Omental fat pad (tissue), 4 donors: Measurements from ENCODE around the gene CFAP73. TPM values are rescaled to one million over a fixed set of nuclear protein-coding genes. Genes with fewer than 3 reads are reported as not detected.

ENCODE experiments used
- ATAC-seq: fragments of 150-250 bp; one replicate; pipeline ENCODE4 v1.9.1; 2016; ENCODE audit warnings: mild to moderate bottlenecking, moderate library complexity; ENCODE audit not compliant: low FRiP score
- DNase-seq: peaks from one replicate; pipeline ENCODE4 v3.0.0-alpha.2; 2019; ENCODE audit warnings: low spot score
- total RNA-seq, 4 donors: library from RNA; depleted of rRNA; stranded (reverse); fragments of >200 nt; gene quantifications; one replicate each; pipeline ENCODE4 v1.1.0, GENCODE V29; 2016
- TF ChIP-seq, protein P1 (sequence below), 3 donors: fragments of 450-650 bp; IDR thresholded peaks; one replicate each; pipeline ENCODE4 v1.5.1; 2016 to 2017; ENCODE audit warnings: antibody characterized with exemption in 3 of 3, mild to moderate bottlenecking in 3 of 3, moderate library complexity in 2 of 3

The CFAP73 gene
- total RNA-seq, 4 donors from 2014 or later, result not detected

GRCh38 chr12:113119980-113120669 is 29.4 kb upstream of the CFAP73 start:
- no peak for DNase-seq
- TF ChIP-seq, protein P1, sequence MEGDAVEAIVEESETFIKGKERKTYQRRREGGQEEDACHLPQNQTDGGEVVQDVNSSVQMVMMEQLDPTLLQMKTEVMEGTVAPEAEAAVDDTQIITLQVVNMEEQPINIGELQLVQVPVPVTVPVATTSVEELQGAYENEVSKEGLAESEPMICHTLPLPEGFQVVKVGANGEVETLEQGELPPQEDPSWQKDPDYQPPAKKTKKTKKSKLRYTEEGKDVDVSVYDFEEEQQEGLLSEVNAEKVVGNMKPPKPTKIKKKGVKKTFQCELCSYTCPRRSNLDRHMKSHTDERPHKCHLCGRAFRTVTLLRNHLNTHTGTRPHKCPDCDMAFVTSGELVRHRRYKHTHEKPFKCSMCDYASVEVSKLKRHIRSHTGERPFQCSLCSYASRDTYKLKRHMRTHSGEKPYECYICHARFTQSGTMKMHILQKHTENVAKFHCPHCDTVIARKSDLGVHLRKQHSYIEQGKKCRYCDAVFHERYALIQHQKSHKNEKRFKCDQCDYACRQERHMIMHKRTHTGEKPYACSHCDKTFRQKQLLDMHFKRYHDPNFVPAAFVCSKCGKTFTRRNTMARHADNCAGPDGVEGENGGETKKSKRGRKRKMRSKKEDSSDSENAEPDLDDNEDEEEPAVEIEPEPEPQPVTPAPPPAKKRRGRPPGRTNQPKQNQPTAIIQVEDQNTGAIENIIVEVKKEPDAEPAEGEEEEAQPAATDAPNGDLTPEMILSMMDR (IDR thresholded peaks at IDR 0.05), result no peak
- ATAC-seq, result no peak

DNA sequence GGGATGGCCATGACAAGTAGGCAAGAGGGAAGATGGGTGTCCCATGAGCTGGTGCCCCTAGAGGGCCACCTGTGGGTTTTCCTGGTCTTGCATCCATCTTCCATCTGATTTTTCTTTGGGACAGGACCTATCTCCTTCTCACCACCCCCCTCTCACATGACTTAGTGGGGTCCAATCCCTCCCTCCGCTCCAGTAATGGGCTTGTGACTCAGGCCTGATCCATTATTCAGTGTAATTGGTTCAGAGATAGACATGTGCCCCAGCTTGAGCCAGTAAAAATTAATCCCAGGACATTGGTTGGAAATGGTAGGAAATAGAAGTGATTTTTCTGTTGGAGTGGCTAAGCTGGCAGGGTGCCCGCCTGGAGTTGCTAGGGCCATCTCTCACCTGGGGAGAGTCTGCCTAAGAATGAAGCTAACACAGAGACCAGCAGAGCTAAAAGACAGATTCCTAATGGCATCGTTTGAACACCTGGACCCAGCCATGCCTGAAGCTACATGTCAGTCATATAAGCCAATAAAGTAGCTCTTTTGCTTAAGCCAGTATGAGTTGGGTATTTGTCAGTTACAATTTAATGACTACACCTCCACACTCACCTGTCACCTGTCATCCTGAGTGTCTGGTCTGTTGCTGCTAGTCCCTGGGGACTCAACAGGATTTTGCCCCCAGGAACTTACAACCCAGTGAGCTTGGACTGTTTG is 28.7 kb upstream of the CFAP73 start:
- ATAC-seq, result no peak
- TF ChIP-seq, protein P1 (IDR thresholded peaks at IDR 0.05), result no peak
- no peak for DNase-seq

- ATAC-seq, result no peak
- TF ChIP-seq, protein P1 (IDR thresholded peaks at IDR 0.05), result no peak
- no peak for DNase-seq
Observed at GRCh38 chr12:113127791-113128199, 21.7 kb upstream of the CFAP73 start.

- ATAC-seq, result no peak
- DNase-seq, result no peak
- TF ChIP-seq, protein P1 (IDR thresholded peaks at IDR 0.05), result no peak
Observed at GRCh38 chr12:113128802-113129663, 20.5 kb upstream of the CFAP73 start.

DNA sequence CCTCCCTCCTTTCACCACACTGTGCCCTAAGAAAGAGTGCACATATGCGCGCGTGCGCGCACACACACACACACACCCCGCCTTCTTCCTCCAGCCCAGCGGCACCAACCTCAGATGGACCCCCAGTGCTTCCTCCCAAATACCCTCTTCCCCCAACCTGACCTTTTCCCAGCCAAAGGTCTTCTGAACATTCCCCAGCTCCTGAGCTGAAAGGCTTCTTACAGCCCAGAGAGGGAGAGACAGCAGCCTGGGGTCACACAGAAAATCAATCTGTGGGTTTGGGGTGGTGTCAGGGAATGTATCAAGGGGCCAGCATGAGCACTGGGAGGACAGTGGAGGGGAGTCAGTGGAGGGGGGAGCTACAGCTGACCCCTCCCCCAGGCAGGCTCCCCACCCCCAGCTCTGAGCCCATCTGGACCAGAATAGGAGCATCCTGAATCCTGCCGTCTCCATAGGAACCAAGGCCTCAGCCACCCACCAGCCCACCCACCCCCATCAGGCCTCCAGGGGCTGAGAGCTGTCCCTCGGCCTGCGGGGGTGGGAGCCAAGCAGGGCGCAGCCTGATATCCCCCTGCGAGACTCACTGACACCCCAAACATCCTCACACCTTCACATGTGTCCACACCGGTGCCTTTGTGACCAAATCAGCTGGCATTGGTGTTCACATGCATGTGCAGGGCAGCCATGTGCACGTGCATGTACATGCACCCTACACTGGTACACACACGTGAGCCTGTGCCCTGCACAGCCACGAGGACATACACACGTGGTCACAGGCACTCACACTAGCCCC is 19.7 kb upstream of the CFAP73 start:
- TF ChIP-seq, protein P1 (IDR thresholded peaks at IDR 0.05), result no peak
- ATAC-seq (no peak), DNase-seq (no peak)

GRCh38 chr12:113130457-113131135 is 18.9 kb upstream of the CFAP73 start:
- no peak for ATAC-seq
- TF ChIP-seq, protein P1 (IDR thresholded peaks at IDR 0.05), result no peak
- DNase-seq, result no peak
